Gastrocnemius medialis (tissue), 4 donors: ENCODE measurements around the gene ZNRF3.

Source experiments
- POLR2A ChIP-seq, 2 donors: fragments of 450-650 bp; IDR thresholded peaks; one replicate each; pipeline ENCODE4 v1.6.1; 2017; ENCODE audit warnings: antibody characterized with exemption in 2 of 2, mild to moderate bottlenecking in 2 of 2, moderate library complexity in 2 of 2
- TF ChIP-seq, protein P1 (sequence below), 5 experiments: fragments of 450-650 bp in 3 of 5; fragments of 200-600 bp in 2 of 5; sonication (generic) in 2 of 5; IDR thresholded peaks in 4 of 5; conservative IDR thresholded peaks in 1 of 5; 1 replicate in 4 of 5; 2 replicates in 1 of 5; pipeline ENCODE4 v1.5.1; 2016 to 2019; ENCODE audit warnings: antibody characterized with exemption in 5 of 5, mild to moderate bottlenecking in 3 of 5, moderate library complexity in 3 of 5

- TF ChIP-seq, protein P1, sequence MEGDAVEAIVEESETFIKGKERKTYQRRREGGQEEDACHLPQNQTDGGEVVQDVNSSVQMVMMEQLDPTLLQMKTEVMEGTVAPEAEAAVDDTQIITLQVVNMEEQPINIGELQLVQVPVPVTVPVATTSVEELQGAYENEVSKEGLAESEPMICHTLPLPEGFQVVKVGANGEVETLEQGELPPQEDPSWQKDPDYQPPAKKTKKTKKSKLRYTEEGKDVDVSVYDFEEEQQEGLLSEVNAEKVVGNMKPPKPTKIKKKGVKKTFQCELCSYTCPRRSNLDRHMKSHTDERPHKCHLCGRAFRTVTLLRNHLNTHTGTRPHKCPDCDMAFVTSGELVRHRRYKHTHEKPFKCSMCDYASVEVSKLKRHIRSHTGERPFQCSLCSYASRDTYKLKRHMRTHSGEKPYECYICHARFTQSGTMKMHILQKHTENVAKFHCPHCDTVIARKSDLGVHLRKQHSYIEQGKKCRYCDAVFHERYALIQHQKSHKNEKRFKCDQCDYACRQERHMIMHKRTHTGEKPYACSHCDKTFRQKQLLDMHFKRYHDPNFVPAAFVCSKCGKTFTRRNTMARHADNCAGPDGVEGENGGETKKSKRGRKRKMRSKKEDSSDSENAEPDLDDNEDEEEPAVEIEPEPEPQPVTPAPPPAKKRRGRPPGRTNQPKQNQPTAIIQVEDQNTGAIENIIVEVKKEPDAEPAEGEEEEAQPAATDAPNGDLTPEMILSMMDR (IDR thresholded peaks at IDR 0.05 in 4 of 5, conservative IDR thresholded peaks at IDR 0.05 in 1 of 5): no peak
- no peak for TF ChIP-seq POLR2A (IDR thresholded peaks at IDR 0.05)
These were observed 121.4 kb downstream of the ZNRF3 start for GRCh38 chr22:29004647-29005371.
